Measurements from ENCODE around the gene KIF26A. TPM values are rescaled to one million over a fixed set of nuclear protein-coding genes. Genes with fewer than 3 reads are reported as not detected.

Gene KIF26A
- total and polyA plus RNA-seq, 2 donors from 2014 or later, result 2.3 to 12.3 TPM

DNA sequence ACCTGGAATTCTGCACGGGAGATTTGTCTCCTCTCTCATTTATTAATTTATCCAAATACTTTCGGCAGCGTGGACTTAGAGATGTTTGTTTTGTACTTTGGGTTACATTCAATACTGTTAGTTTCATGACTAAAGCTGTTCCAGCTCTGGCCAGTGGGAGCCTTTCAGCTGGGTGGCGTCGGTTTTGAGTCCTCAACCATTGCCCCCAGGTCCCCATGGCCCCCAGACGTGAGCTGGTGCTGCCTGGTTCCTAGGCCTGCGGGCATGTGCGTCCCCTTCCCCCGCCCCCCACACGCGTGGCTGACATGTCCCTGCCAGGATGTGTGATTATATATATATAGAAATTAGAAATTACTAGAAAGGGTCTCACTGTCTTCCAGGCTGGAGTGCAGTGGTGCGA lies 48.2 kb downstream of the KIF26A start:
- intact Hi-C loops (cut with DNase I), result no loop called here
- Histone ChIP-seq H3K4me1 (ENCODE audit: control insufficient read depth in 2 of 3, insufficient read depth in 2 of 3, low read depth in 1 of 3, low read length in 3 of 3) (peaks cover 0 to 2% (median 0%) of the 10 kb centered on the region in 3 donors), H3K9me3 (ENCODE audit: control insufficient read depth in 2 of 3, insufficient read depth in 1 of 3, low read length in 3 of 3) (no peaks in the 10 kb centered on the region), H3K36me3 (ENCODE audit: control insufficient read depth in 2 of 3, insufficient read depth in 3 of 3, low read length in 3 of 3) (no peaks in the 10 kb centered on the region), H3K4me3 (ENCODE audit: low read length in 3 of 3) (no peak overlapping the region), H3K9ac (ENCODE audit: low read length in 3 of 3) (no peak overlapping the region), H3K27me3 (ENCODE audit: control insufficient read depth, insufficient read depth, low read length) (no peaks in the 10 kb centered on the region), H3K27ac (ENCODE audit: low read depth in 2 of 2, low read length in 2 of 2) (no peak overlapping the region)
- TF ChIP-seq, protein P1, sequence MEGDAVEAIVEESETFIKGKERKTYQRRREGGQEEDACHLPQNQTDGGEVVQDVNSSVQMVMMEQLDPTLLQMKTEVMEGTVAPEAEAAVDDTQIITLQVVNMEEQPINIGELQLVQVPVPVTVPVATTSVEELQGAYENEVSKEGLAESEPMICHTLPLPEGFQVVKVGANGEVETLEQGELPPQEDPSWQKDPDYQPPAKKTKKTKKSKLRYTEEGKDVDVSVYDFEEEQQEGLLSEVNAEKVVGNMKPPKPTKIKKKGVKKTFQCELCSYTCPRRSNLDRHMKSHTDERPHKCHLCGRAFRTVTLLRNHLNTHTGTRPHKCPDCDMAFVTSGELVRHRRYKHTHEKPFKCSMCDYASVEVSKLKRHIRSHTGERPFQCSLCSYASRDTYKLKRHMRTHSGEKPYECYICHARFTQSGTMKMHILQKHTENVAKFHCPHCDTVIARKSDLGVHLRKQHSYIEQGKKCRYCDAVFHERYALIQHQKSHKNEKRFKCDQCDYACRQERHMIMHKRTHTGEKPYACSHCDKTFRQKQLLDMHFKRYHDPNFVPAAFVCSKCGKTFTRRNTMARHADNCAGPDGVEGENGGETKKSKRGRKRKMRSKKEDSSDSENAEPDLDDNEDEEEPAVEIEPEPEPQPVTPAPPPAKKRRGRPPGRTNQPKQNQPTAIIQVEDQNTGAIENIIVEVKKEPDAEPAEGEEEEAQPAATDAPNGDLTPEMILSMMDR (IDR thresholded peaks at IDR 0.05; ENCODE audit: borderline replicate concordance, extremely low read depth, insufficient read depth), result no peak
- no peak for DNase-seq
- FAIRE-seq, result no peak

DNA sequence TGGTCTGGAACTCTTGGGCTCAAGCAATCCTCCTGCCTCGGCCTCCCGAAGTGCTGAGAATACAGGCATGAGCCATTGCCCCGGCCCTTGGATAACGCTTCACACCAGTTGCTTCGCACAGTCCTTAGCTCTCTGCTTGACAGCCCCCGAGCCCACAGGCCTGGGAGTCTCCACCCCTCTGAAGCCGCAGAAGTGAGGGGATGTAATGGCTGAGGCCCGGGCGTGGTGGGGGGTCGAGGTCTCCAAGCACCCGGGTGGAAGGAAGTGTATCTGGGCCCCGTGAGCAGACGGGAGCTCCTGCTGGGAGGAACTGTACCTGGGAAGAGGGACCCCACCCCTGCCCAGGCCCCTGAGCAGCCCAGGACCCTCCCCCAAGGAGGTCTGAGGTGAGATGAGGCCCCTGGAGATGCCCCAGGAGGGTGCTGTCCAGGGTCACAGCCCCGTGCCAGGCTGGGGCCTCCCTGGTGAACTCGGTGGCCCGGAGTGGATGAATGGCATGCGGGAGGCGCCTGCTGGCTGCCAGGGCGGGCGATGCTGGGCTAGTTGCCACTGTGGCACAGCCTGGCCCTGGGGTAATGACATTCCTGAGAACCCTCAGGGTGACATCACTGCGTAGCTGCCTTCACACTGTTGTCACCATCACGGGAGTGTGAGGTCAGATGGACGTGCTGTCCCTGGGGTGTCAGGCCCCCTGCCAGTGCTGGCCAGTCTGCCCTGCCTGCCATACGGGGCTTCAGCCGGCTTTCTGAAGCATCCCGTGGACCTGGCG lies 48.9 kb downstream of the KIF26A start:
- Histone ChIP-seq H3K9me3 (ENCODE audit: control insufficient read depth in 2 of 3, insufficient read depth in 1 of 3, low read length in 3 of 3) (no peaks in the 10 kb centered on the region), H3K27me3 (ENCODE audit: control insufficient read depth, insufficient read depth, low read length) (no peaks in the 10 kb centered on the region), H3K9ac (ENCODE audit: low read length in 3 of 3) (no peak overlapping the region), H3K36me3 (ENCODE audit: control insufficient read depth in 2 of 3, insufficient read depth in 3 of 3, low read length in 3 of 3) (no peaks in the 10 kb centered on the region), H3K4me3 (ENCODE audit: low read length in 3 of 3) (no peak overlapping the region), H3K27ac (ENCODE audit: low read depth in 2 of 2, low read length in 2 of 2) (no peak overlapping the region), H3K4me1 (ENCODE audit: control insufficient read depth in 2 of 3, insufficient read depth in 2 of 3, low read depth in 1 of 3, low read length in 3 of 3) (peaks cover 0 to 2% (median 0%) of the 10 kb centered on the region in 3 donors)
- TF ChIP-seq, protein P1 (IDR thresholded peaks at IDR 0.05; ENCODE audit: borderline replicate concordance, extremely low read depth, insufficient read depth), result no peak
- FAIRE-seq (no peak), DNase-seq (no peak)
- intact Hi-C loops (cut with DNase I), result no loop called here

DNA sequence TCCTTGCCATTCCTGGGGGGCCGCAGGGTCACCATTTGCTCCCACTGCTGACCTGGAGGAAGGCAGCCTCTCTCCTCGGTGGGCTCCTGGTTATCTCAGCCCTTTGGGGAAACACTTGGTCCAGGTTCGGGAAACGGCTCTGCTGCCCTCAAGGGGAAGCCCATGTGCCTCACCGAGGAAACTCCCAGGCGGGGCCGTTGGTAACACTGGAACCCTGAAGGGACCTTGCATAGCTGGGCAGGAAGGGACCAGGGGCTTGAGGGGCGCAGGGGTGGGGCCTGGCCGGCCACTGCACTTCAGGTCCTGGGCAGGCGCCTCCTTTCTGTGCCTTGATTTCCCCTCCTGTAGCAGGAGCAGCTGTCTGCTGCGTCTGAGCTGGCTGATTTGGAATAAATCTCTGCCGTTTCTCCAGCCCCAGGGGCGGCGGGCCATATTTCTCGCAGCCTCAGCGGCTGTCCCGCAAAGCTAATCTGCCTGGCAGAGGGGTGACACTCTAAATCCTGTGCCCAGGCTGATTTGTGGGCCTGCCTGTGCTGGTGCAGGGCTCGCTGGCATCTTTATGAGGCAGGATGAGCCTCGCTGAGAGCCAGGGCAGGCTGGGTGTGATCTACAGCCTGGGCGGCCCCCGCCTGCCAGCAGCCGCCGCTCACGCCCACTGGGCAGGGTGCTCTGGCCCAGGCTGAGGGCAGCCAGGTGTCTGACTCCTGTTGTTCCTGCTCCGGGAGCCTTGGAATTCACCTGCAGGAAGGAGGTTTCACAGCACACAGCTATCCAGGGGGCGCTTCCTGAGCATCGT lies 49.7 kb downstream of the KIF26A start:
- intact Hi-C loops (cut with DNase I), result no loop called here

More for the DNA sequence above, 49.7 kb downstream of the KIF26A start:
- FAIRE-seq (no peak), DNase-seq (no peak)
- Histone ChIP-seq H3K36me3 (ENCODE audit: control insufficient read depth in 2 of 3, insufficient read depth in 3 of 3, low read length in 3 of 3) (no peaks in the 10 kb centered on the region), H3K4me1 (ENCODE audit: control insufficient read depth in 2 of 3, insufficient read depth in 2 of 3, low read depth in 1 of 3, low read length in 3 of 3) (peaks cover 0 to 2% (median 0%) of the 10 kb centered on the region in 3 donors), H3K9ac (ENCODE audit: low read length in 3 of 3) (no peak overlapping the region), H3K27me3 (ENCODE audit: control insufficient read depth, insufficient read depth, low read length) (no peaks in the 10 kb centered on the region), H3K27ac (ENCODE audit: low read depth in 2 of 2, low read length in 2 of 2) (no peak overlapping the region), H3K9me3 (ENCODE audit: control insufficient read depth in 2 of 3, insufficient read depth in 1 of 3, low read length in 3 of 3) (no peaks in the 10 kb centered on the region), H3K4me3 (ENCODE audit: low read length in 3 of 3) (no peak overlapping the region)
- TF ChIP-seq, protein P1 (IDR thresholded peaks at IDR 0.05; ENCODE audit: borderline replicate concordance, extremely low read depth, insufficient read depth), result no peak
